Measurements from ENCODE around the gene TMEM250.
A peak's percentile ranks its signal among the peaks of the same experiment; 100 is the strongest.
"Not testable (repeated sequence)": the region's sequence is repeated elsewhere in the genome, so short reads cannot be mapped to it uniquely, and the experiment has no call there.

Gene TMEM250, protein sequence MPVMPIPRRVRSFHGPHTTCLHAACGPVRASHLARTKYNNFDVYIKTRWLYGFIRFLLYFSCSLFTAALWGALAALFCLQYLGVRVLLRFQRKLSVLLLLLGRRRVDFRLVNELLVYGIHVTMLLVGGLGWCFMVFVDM

GRCh38 chr9:136118320-136119060 lies at the start of gene TMEM250:
TSS of gene TMEM250 (minus strand) at chr9:136118875. CDS start at chr9:136116900, 1,975 bp downstream.
- peak; percentile 88 for DNase-seq

DNA sequence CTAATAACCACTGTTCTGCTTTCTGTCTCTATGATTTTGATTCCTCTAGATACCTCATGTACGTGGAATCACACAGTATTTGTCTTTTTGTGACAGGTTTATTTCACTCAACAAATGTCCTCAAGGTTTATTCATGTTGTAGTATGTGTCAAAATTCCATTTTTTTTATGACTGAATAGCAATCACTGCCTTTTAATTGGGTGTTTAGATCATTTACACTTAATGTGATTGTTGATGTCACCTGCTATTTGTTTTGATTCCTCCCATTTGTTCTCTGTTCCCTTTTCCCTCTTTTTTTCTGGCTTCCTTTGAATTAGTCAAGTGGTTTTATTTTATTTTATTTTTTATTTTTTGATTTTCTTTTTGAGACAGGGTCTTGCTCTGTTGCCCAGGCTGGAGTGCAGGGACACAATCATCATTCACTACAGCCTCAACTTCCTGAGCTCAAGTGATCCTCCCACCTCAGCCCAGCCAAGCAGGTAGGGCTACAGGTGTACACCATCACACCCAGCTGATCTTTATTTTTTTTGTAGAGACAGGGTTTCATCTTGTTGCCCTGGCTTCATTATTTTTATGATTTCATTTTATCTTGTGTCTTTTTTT lies 44.7 kb upstream of the TMEM250 start:
- no peak for DNase-seq

DNA sequence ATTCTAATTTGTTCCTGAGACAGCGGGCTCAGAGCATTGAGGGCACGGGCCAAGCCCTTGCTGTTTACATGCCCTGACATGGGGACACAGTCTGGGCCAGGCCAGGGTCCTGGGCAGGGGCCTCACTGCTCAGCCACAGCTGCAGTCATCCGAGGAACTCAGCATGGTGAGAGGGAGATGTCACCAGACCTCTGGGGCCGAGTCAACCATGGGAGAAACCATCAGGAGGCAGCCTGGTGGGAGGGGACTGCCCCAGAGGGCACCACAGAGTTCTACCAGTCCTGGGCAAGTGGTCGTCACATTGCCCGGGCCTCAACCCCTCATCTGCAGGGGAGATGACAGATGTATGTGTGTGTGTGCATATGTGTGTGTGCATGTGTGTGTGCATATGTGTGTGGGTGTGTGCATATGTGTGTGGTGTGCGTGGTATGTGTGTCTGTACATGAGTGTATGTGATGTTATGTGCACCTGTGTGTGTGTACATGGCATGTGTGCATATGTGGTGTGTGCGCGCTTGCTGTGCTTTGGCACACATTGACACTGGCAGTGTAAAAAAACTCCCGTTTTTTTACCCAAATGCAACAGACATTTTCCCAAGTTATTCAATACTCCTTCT lies 42.4 kb upstream of the TMEM250 start:
- DNase-seq: no peak

GRCh38 chr9:136160381-136160841 lies 41.7 kb upstream of the TMEM250 start:
- DNase-seq: peak; percentile 81

- no peak for DNase-seq
Observed at GRCh38 chr9:136159851-136160250, 41.2 kb upstream of the TMEM250 start.

GRCh38 chr9:136157477-136158265 lies 39.0 kb upstream of the TMEM250 start:
- no peak for DNase-seq

- DNase-seq: no peak
Observed at GRCh38 chr9:136156209-136157120, 37.8 kb upstream of the TMEM250 start.

DNA sequence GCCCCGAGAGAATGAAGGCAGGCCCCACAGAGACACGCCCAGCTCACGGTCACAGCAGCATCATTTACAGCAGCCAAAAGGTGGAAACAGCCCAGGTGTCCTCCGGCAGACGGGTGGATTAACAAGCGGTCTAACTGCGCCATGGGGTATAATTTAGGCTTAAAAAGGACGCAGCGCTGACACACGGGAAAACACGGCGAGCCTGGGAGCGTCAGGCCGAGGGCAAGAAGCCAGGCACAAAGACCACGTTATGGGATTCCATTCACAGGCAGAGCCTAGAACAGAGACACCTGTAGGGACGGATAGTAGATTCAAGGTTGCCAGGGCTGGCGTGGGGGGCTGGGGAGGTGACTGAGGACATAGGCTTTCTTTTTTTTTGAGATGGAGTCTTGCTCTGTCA lies 36.9 kb upstream of the TMEM250 start:
- no peak for DNase-seq

GRCh38 chr9:136154943-136155342 lies 36.3 kb upstream of the TMEM250 start:
- no peak for DNase-seq

- DNase-seq: no peak
Observed at GRCh38 chr9:136153381-136154065, 34.8 kb upstream of the TMEM250 start.

GRCh38 chr9:136152931-136153330 lies 34.3 kb upstream of the TMEM250 start:
- no peak for DNase-seq

DNA sequence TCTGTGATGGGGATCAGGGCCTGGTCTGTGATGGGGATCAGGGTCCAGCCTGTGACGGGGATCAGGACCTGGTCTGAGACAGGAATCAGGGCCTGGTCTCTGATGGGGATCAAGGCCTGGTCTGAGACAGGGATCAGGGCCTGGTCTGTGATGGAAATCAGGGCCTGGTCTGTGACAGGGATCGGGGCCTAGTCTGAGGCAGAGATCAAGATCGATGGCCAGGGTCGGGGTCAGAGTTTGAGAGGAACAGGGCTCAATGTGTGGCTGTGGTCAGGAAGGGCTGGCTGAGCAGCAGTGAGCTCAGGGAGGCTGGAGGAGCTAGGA lies 33.8 kb upstream of the TMEM250 start:
- DNase-seq: no peak

- DNase-seq: no peak
Observed at GRCh38 chr9:136151848-136152542, 33.3 kb upstream of the TMEM250 start.

- DNase-seq: no peak
Observed at GRCh38 chr9:136151214-136151804, 32.6 kb upstream of the TMEM250 start.

DNA sequence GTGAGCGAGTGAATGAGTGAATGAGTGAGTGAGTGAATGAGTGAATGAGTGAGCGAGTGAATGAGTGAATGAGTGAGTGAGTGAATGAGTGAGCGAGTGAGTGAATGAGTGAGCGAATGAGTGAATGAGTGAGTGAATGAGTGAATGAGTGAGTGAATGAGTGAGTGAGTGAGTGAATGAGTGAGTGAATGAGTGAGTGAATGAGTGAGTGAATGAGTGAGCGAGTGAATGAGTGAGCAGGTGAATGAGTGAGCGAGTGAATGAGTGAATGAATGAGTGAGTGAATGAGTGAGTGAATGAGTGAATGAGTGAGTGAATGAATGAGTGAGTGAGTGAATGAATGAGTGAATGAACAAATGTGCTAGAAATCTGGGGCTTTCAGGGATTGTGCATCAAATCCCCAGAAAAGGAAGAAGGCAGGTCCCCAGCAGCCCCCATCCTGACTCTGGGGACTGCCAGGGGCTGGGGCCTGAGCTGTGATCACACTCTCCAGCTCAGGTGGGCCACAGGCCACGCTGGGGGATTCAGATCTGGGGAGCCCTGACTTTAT lies 32.1 kb upstream of the TMEM250 start:
- DNase-seq: not testable (repeated sequence)

DNA sequence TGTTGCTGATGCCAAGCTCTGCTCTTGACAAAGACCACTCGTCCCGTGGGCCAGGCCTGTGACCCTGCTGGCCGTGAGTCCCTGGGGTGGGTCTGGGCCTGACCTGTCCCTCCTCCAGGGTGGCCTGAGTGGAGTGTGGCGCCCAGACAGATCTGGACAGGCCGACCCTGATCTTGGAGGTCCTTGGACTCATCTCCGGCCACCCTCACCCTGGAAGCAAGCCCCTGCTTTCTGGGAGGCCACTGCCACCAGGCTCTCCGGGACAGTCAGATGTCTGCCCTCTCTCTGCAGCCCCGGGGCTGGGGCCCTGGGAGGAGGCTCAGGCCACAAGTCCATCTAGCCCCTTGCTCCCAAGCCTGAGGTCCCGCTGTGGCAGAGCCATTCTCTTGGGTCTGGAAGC lies 31.2 kb upstream of the TMEM250 start:
- no peak for DNase-seq

DNA sequence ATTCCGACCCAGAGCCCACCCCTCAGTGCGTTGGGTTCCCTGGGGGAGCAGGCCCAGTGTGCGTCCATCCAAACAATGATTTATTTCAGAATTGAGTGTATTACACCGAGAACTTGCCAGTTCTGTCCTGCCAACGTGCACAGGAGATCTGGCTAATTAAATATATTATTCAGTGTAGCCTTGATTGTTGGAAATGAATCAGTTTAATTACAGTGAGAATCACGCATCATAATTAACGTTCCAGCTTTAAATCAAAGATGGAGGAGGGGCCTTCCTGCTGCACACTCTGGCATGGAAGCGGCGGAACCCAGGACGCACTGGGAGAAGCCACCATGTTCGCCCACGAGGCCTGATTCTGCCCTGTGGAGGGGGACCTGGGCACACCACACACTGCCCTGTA lies 30.7 kb upstream of the TMEM250 start:
- no peak for DNase-seq

DNA sequence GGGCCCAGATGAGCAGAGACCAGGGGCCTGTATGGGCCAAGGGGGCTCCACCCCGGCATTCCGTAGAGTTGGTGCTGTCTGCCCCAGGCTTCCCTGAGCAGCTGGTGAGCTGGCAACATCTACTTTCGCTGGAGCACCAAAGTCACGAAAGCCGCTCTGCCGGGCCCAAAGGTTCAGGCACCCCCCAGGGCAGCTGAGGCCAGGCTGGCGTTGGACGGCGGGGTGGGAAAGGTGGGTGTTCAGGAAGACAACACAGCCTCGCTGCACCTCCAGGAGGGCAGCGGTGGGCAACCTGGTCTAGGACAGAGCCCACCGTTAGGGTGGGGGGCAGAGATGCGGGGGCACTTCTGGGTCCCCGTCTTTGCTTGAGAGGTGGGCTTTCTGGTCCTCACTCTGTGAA lies 30.1 kb upstream of the TMEM250 start:
- no peak for DNase-seq

DNA sequence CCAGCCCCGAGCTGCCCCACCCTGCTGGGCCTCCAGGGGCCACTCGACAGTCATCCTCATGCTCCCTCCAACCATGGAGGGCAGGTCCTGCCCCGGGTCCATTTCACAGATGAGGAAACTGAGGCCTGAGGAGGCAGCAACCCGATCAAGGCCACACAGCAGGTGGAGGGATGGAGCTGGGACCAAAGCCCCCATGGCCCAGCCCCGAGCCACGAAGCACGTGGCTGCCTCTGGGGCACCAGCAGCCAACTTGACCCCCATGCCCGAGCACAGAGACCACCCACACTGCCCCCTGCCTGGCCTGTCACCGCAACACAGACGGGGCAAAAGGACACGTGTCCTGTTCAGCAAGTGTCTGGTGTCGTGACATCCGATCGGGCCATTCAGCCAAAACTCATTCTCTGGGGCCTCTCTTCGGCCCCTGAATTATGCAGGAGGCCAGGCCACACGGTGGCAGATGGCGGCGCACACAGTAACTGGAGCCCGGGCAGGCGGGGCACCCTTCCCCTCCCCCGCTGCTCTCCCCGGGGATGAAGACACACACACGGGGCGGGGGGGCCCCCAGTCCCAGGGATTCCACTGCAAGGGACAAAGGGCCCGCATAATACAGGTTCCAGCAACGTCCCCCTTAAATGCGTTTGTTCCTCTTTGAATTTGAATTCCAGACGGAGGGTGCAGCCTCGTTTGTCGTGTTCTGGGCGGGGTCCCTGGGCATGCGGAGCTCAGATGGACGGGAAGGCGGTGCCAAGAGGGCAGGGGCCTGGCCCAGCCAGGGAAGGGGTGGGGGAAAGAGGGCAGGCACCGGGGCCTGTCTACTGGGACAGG lies 29.4 kb upstream of the TMEM250 start:
- DNase-seq: peak; percentile 28
